Stomach (tissue), 4 donors: ENCODE results near the gene SIPA1.

Source experiments
- CTCF ChIP-seq, 7 experiments: fragments of 450-650 bp in 4 of 7; fragments of 200-600 bp in 3 of 7; sonication (generic) in 3 of 7; IDR thresholded peaks; one replicate each; pipeline ENCODE4 v1.5.1; 2016 to 2019; ENCODE audit warnings: antibody characterized with exemption in 7 of 7, control low read depth in 2 of 7, mild to moderate bottlenecking in 1 of 7
- POLR2A ChIP-seq, 4 donors: fragments of 450-650 bp; IDR thresholded peaks; one replicate each; pipeline ENCODE4 v1.6.1; 2016; ENCODE audit warnings: antibody characterized with exemption in 4 of 4, control low read depth in 2 of 4, mild to moderate bottlenecking in 1 of 4, moderate library complexity in 1 of 4

- no peak for TF ChIP-seq CTCF (IDR thresholded peaks at IDR 0.05)
- TF ChIP-seq POLR2A (IDR thresholded peaks at IDR 0.05): no peak
These were observed 2.0 kb downstream of the SIPA1 start for GRCh38 chr11:65639623-65640482.
